ENCODE measurements around the gene GJB1.

DNA sequence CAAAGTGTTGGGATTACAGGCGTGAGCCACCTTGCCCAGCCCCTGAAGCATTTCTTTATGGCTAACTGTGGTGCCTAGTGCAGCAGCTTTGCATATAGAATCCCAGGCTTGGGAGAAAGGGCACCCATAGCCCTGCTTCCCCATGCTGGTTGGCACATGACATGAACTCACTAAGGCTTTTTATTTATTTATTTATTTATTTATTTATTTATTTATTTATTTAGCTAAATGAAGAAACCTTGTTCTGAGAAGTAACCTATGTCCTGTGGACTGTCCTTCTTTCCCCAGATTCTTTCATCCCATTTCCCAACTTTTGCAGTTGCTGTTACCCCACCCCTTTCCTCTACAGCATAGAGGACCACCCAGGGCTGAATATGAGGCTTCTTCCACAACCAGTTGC lies 1.9 kb upstream of the GJB1 start:
- TF ChIP-seq POLR2AphosphoS5 (IDR thresholded peaks at IDR 0.05) (no peak), POLR2A (IDR thresholded peaks at IDR 0.05) (no peak), EP300 (IDR thresholded peaks at IDR 0.05; ENCODE audit: low read depth) (no peak)
- TF ChIP-seq, protein P1, sequence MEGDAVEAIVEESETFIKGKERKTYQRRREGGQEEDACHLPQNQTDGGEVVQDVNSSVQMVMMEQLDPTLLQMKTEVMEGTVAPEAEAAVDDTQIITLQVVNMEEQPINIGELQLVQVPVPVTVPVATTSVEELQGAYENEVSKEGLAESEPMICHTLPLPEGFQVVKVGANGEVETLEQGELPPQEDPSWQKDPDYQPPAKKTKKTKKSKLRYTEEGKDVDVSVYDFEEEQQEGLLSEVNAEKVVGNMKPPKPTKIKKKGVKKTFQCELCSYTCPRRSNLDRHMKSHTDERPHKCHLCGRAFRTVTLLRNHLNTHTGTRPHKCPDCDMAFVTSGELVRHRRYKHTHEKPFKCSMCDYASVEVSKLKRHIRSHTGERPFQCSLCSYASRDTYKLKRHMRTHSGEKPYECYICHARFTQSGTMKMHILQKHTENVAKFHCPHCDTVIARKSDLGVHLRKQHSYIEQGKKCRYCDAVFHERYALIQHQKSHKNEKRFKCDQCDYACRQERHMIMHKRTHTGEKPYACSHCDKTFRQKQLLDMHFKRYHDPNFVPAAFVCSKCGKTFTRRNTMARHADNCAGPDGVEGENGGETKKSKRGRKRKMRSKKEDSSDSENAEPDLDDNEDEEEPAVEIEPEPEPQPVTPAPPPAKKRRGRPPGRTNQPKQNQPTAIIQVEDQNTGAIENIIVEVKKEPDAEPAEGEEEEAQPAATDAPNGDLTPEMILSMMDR (IDR thresholded peaks at IDR 0.05) = no peak
